Colonic mucosa (tissue), 4 donors: ENCODE measurements around the gene PER2. TPM values are rescaled to one million over a fixed set of nuclear protein-coding genes. Genes with fewer than 3 reads are reported as not detected.

Experiments
- DNase-seq: peaks from one replicate; pipeline ENCODE4 v3.0.0-alpha.2; 2020
- H3K27ac ChIP-seq: fragments of 200-600 bp; one replicate; pipeline ENCODE4 v1.8.0; 2021
- H3K27me3 ChIP-seq: fragments of 200-600 bp; one replicate; pipeline ENCODE4 v1.8.0; 2021
- H3K36me3 ChIP-seq: fragments of 200-600 bp; one replicate; pipeline ENCODE4 v1.8.0; 2021
- H3K4me1 ChIP-seq: fragments of 200-600 bp; one replicate; pipeline ENCODE4 v1.8.0; 2021; ENCODE audit warnings: mild to moderate bottlenecking
- H3K4me3 ChIP-seq: fragments of 200-600 bp; one replicate; pipeline ENCODE4 v1.8.0; 2021
- H3K9ac ChIP-seq, 2 donors: one replicate each; pipeline ENCODE4 v1.7.0; 2013; ENCODE audit warnings: control low read depth in 2 of 2, low read depth in 2 of 2, low read length in 2 of 2
- H3K9me3 ChIP-seq: fragments of 200-600 bp; one replicate; pipeline ENCODE4 v1.8.0; 2021
- intact Hi-C: fragments of 100-400 bp; cut with DNase I; formaldehyde crosslinking; loops from one replicate; pipeline ENCODE4 v1.14.1; 2022
- total RNA-seq, 2 donors: library from RNA; stranded (reverse); fragmentation: NEBNext Ultra II Directional in 1 of 2; extraction: Animal tissue kit (Norgen Biotek cat#: 25700) in 1 of 2; gene quantifications; one replicate each; pipeline ENCODE4 v1.2.1, GENCODE V29; 2021
- TF ChIP-seq, protein P1 (sequence below): fragments of 200-600 bp; IDR thresholded peaks from one replicate; pipeline ENCODE4 v1.8.0; 2022; ENCODE audit warnings: antibody characterized with exemption, mild to moderate bottlenecking
- donor health status: healthy.
- donor health status: DM: no; HTN: no; CAD: no.
- donor health status: DM: no; HTN: no; CAD: no.

PER2 gene
- total RNA-seq, 2 donors from 2014 or later: 22.1 to 29.2 TPM

DNA sequence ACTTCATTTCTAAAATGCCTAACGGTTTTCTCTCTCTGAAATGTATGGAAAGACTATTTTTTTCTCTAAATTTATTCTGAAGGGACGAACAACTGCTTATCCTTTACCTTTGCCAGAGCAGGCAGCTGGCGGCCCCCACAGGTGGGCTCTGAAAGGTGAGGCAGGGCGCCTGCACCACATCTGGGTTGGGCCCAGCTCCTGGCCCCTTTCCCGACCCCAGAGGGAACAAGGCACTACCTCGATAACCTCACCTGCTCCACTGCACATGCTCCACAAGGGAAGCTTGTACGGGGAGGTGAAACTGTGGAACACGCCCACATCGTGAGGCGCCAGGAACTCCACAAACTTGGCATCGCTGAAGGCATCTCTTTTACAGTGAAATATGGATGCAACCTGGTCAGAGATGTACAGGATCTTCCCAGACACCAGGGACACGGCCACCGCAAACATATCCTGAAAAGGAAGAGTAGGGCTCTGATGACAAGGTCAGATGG is 17.3 kb downstream of the PER2 start:
- DNase-seq: no peak
- Histone ChIP-seq H3K36me3 (peaks cover 6% of the 10 kb centered on the region), H3K4me1 (peaks cover 4% of the 10 kb centered on the region), H3K27ac (no peak overlapping the region), H3K9ac (no peak overlapping the region), H3K9me3 (no peaks in the 10 kb centered on the region), H3K4me3 (no peak overlapping the region), H3K27me3 (no peaks in the 10 kb centered on the region)
- intact Hi-C loops: no loop called here
- TF ChIP-seq, protein P1, sequence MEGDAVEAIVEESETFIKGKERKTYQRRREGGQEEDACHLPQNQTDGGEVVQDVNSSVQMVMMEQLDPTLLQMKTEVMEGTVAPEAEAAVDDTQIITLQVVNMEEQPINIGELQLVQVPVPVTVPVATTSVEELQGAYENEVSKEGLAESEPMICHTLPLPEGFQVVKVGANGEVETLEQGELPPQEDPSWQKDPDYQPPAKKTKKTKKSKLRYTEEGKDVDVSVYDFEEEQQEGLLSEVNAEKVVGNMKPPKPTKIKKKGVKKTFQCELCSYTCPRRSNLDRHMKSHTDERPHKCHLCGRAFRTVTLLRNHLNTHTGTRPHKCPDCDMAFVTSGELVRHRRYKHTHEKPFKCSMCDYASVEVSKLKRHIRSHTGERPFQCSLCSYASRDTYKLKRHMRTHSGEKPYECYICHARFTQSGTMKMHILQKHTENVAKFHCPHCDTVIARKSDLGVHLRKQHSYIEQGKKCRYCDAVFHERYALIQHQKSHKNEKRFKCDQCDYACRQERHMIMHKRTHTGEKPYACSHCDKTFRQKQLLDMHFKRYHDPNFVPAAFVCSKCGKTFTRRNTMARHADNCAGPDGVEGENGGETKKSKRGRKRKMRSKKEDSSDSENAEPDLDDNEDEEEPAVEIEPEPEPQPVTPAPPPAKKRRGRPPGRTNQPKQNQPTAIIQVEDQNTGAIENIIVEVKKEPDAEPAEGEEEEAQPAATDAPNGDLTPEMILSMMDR: no peak

DNA sequence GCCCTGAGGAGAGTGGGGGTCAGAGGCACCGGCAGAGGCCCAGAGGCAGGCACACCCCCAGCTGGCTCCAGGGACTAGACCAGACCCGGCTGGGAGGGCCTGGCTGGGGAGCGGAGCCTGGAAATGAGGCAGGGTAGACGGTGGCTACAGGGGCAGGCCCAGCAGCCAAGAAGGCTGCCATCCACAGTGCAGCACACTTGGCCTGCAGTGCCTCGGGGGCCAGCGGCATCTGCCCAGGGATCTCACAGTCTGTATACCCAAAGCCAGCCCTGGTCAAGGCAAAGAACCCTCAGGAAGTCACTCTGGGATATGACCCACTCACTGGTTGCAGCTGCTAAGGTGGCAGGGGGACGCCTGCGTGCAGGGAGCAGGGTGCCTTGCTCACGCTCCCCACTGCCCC is 17.8 kb downstream of the PER2 start:
- TF ChIP-seq, protein P1: no peak
- Histone ChIP-seq H3K4me1 (peaks cover 4% of the 10 kb centered on the region), H3K9me3 (no peaks in the 10 kb centered on the region), H3K27me3 (no peaks in the 10 kb centered on the region), H3K9ac (no peak overlapping the region), H3K4me3 (no peak overlapping the region), H3K36me3 (peaks cover 6% of the 10 kb centered on the region), H3K27ac (no peak overlapping the region)
- intact Hi-C loops: no loop called here
- no peak for DNase-seq

DNA sequence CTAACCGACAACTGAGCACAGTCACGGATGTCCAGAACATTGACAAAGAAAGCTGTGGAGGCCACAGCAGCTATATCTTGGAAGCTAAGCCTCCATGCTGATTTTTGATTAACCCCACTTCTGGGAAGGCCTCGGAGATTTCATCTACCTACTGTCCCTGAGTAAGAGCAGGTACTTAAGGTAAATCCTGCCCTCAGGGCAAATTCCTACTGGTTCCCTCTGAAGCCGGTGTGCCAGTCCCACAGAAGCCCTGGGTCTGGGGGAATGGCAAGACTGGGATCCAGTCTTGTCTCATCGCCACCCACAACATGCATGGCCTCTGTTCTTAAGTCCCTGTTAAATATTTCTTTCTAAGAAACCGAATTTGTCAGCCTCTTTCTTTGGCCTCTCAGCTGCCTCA is 18.7 kb downstream of the PER2 start:
- TF ChIP-seq, protein P1: no peak
- Histone ChIP-seq H3K9ac (no peak overlapping the region), H3K36me3 (peaks cover 6% of the 10 kb centered on the region), H3K9me3 (no peaks in the 10 kb centered on the region), H3K27me3 (no peaks in the 10 kb centered on the region), H3K4me3 (no peak overlapping the region), H3K27ac (no peak overlapping the region), H3K4me1 (peaks cover 4% of the 10 kb centered on the region)
- no peak for DNase-seq
- intact Hi-C loops: no loop called here

DNA sequence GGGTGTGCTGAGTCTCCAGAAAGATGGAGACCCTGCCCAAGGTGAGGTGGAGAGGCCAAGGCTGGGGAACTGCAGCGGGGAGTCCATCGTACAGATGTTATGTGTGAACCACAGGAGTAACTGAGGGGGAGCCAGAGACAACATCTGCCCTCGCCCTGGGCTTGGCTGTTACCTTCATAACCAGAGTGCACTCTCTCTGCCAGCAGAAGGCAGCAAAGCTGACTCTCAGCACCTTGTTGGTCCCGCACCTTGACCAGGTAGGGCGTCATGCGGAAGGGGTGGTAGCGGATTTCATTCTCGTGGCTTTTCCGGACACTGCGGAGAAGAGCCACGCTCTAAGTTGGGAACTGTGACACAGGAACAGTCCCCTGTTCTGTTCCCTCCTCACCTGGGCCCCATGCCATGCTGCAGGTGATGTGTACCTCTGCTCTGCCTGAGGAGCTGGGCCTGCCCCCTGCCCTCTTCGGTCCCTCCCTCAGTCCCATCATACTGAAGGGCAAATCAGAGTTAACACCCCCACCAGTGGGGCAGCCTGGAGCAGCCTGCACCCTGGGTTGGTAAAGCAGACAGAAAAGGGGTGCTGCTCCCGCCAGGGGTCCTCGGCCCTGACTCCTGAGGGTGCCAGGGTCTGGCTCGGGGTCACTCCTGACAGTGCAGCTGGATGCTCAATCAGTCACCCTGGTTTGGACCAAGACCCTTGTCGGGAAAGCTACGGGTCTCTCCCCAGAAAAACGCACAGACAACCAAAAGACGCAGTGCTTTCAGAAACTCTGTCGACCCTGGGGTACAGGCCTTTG is 20.3 kb downstream of the PER2 start:
- TF ChIP-seq, protein P1: no peak
- peaks cover 8% of the 10 kb centered on the region for H3K4me1 ChIP-seq
- H3K9ac ChIP-seq: no peak overlapping the region
- DNase-seq: no peak
- H3K4me3 ChIP-seq: no peak overlapping the region
- no peaks in the 10 kb centered on the region for H3K27me3 ChIP-seq
- intact Hi-C loops: no loop called here
- no peak overlapping the region for H3K27ac ChIP-seq
- no peaks in the 10 kb centered on the region for H3K9me3 ChIP-seq
- peaks cover 6% of the 10 kb centered on the region for H3K36me3 ChIP-seq

DNA sequence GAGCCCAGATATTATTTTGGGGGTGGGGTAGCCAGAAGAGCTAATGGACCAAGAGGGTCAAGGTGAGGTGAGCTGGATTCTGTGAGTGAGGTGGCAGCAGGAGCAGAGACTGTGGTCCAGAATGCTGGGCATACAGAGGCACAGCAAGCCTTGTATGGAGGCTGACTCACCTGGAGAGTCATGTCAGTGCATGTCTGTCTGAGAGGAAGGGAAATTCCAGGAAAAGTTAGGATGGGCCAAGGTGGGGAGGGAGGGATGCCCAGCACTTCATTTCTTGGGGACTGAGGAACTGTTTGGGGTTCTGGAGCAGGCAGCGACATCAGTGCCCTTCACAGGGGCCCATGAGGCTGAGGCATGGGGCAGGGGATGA is 21.1 kb downstream of the PER2 start:
- Histone ChIP-seq H3K4me1 (peaks cover 5% of the 10 kb centered on the region), H3K27ac (no peak overlapping the region), H3K36me3 (no peaks in the 10 kb centered on the region), H3K27me3 (no peaks in the 10 kb centered on the region), H3K9ac (no peak overlapping the region), H3K4me3 (no peak overlapping the region), H3K9me3 (no peaks in the 10 kb centered on the region)
- TF ChIP-seq, protein P1: no peak
- no peak for DNase-seq
- intact Hi-C loops: no loop called here
